A673 (cell line): ENCODE results near the gene SLC36A3. TPM values are rescaled to one million over a fixed set of nuclear protein-coding genes. Genes with fewer than 3 reads are reported as not detected.

ENCODE experiments used
- Bru-seq: library from RNA; stranded (reverse); fragments of 400-500 nt; gene quantifications from one replicate; lab custom pipeline; 2021; lab: Mats Ljungman, UMichigan
- BruChase-seq, 2 experiments: library from RNA; stranded (reverse); fragments of 400-500 nt; gene quantifications; one replicate each; lab custom pipeline; 2021; lab: Mats Ljungman, UMichigan
- BruUV-seq: library from RNA; stranded (reverse); fragments of 400-500 nt; replicated peaks from 2 replicates; lab custom pipeline; 2021; lab: Mats Ljungman, UMichigan
- CTCF ChIA-PET: fragments of 300-600 bp; sonication (Branson Sonifier 250); formaldehyde crosslinking; loops from one replicate; lab custom pipeline; 2022; ENCODE audit warnings: antibody characterized with exemption; lab: Charles Lee
- POLR2A ChIA-PET: fragments of 300-600 bp; sonication (Branson Sonifier 250); formaldehyde crosslinking; loops from one replicate; lab custom pipeline; 2022; ENCODE audit warnings: antibody characterized with exemption; ENCODE audit not compliant: low non-redundant PET; lab: Charles Lee
- DNase-seq: peaks from one replicate; pipeline ENCODE4 v3.0.0-alpha.2; 2015; ENCODE audit warnings: low spot score
- H3K27ac ChIP-seq: fragments of 200-600 bp; sonication (generic); 2 replicates; pipeline ENCODE4 v1.5.1; 2016; ENCODE audit warnings: mixed run types, low read depth, mild to moderate bottlenecking, mixed read lengths, antibody characterized with exemption, low read length; ENCODE audit not compliant: poor library complexity, severe bottlenecking
- H3K27me3 ChIP-seq: fragments of 200-600 bp; sonication (generic); replicated peaks from 2 replicates; pipeline ENCODE4 v1.6.1; 2017; ENCODE audit warnings: mixed run types, low read depth, mild to moderate bottlenecking, mixed read lengths, antibody characterized with exemption, low read length; ENCODE audit not compliant: insufficient read depth, poor library complexity
- H3K36me3 ChIP-seq: fragments of 200-600 bp; sonication (generic); 2 replicates; pipeline ENCODE4 v1.6.1; 2016; ENCODE audit warnings: mixed run types, mild to moderate bottlenecking, mixed read lengths, antibody characterized with exemption, low read length; ENCODE audit not compliant: insufficient read depth, poor library complexity, severe bottlenecking
- H3K4me1 ChIP-seq: fragments of 200-600 bp; sonication (generic); 2 replicates; pipeline ENCODE4 v1.6.1; 2017; ENCODE audit warnings: mixed run types, mild to moderate bottlenecking, mixed read lengths, antibody characterized with exemption, low read length; ENCODE audit not compliant: insufficient read depth, poor library complexity, severe bottlenecking
- H3K4me3 ChIP-seq: fragments of 200-600 bp; sonication (generic); 2 replicates; pipeline ENCODE4 v1.5.1; 2016; ENCODE audit warnings: low read depth, mixed run types, mild to moderate bottlenecking, mixed read lengths, low read length; ENCODE audit not compliant: poor library complexity, severe bottlenecking
- H3K9me3 ChIP-seq: fragments of 200-600 bp; sonication (generic); 2 replicates; pipeline ENCODE4 v1.6.1; 2016; ENCODE audit warnings: mixed run types, low read depth, mild to moderate bottlenecking, mixed read lengths, antibody characterized with exemption, low read length; ENCODE audit not compliant: poor library complexity, severe bottlenecking
- CTCF ChIP-seq: fragments of 300-800, 200-600 bp; sonication (generic); conservative IDR thresholded peaks from 2 replicates; pipeline ENCODE4 v1.5.1; 2017; ENCODE audit warnings: low read depth, mild to moderate bottlenecking, antibody characterized with exemption, low read length, moderate library complexity, mixed read lengths
- EZH2 ChIP-seq: fragments of 200-600 bp; sonication (generic); IDR thresholded peaks from 2 replicates; pipeline ENCODE4 v1.6.1; 2017; ENCODE audit warnings: borderline replicate concordance, low read depth, mild to moderate bottlenecking, mixed read lengths, antibody characterized with exemption, low read length; ENCODE audit not compliant: poor library complexity, severe bottlenecking
- intact Hi-C: fragments of 100-400 bp; cut with micrococcal nuclease; formaldehyde crosslinking; loops from one replicate; pipeline ENCODE4 v1.10.0; 2022; ENCODE audit not compliant: unreplicated experiment
- long read RNA-seq: library from polyadenylated mRNA; stranded (forward); transcript quantifications from one replicate; pipeline ENCODE4 v2.0.0, GENCODE V29; 2022
- total RNA-seq: library from RNA; stranded (reverse); gene quantifications from 2 replicates; pipeline ENCODE4 v1.2.3, GENCODE V29; 2021

SLC36A3 gene
- total RNA-seq (not detected in 2 replicates), Bru-seq, nascent RNA (not detected), BruChase-seq, experiment 1, labeled RNA remaining after a 2-hour chase (not detected), BruChase-seq, experiment 2, labeled RNA remaining after a 6-hour chase (not detected)
- long read RNA-seq: 0 reads

- H3K9me3 ChIP-seq: no peaks in the 10 kb centered on the region
- H3K27ac ChIP-seq: no peak within 1 kb of the TSS
- TF ChIP-seq CTCF (no peak), EZH2 (no peak)
- no peaks in the 10 kb centered on the region for H3K36me3 ChIP-seq
- H3K4me1 ChIP-seq: no peaks in the 10 kb centered on the region
- no peak within 1 kb of the TSS for H3K4me3 ChIP-seq
- H3K27me3 ChIP-seq: peaks cover 7% of the 10 kb centered on the region
- DNase-seq: no peak
- intact Hi-C loops: no loop called here
- ChIA-PET POLR2A (no interaction called here), CTCF (interaction anchor here (1.9 kb wide), 1 partner anchor 13 kb away, joined by 6 read pairs; no protein-coding TSS in a partner anchor)
- no TSS peak for BruUV-seq
Observed at GRCh38 chr5:151303666-151304065, at the start of gene SLC36A3. TSS of gene SLC36A3 (minus strand) at chr5:151303766. CDS start at chr5:151303354, 412 bp downstream.

GRCh38 chr5:151351671-151352070 lies 48.1 kb upstream of the SLC36A3 start:
- ChIA-PET POLR2A (no interaction called here), CTCF (no interaction called here)
- Histone ChIP-seq H3K27me3 (peaks cover 14% of the 10 kb centered on the region), H3K4me3 (no peak overlapping the region), H3K9me3 (no peaks in the 10 kb centered on the region), H3K4me1 (no peaks in the 10 kb centered on the region), H3K36me3 (no peaks in the 10 kb centered on the region), H3K27ac (no peak overlapping the region)
- intact Hi-C loops: no loop called here
- no TSS peak for BruUV-seq
- no peak for DNase-seq
- TF ChIP-seq CTCF (no peak), EZH2 (no peak)

- DNase-seq: no peak
- Histone ChIP-seq H3K27me3 (peaks cover 29% of the 10 kb centered on the region), H3K4me1 (no peaks in the 10 kb centered on the region), H3K4me3 (no peak overlapping the region), H3K27ac (no peak overlapping the region), H3K9me3 (no peaks in the 10 kb centered on the region), H3K36me3 (no peaks in the 10 kb centered on the region)
- TF ChIP-seq CTCF (no peak), EZH2 (no peak)
- ChIA-PET POLR2A (no interaction called here), CTCF (no interaction called here)
- BruUV-seq: no TSS peak
- intact Hi-C loops: no loop called here
Observed at GRCh38 chr5:151348789-151349188, 45.2 kb upstream of the SLC36A3 start.
